ENCODE results near the gene KRAS.

Gene KRAS

GRCh38 chr12:25280082-25280481, 29.4 kb upstream of the KRAS start:
- no peak for FAIRE-seq
- TF ChIP-seq TAF1 (IDR thresholded peaks at IDR 0.05; ENCODE audit: low read depth, low read length) (no peak), POLR2A (IDR thresholded peaks at IDR 0.05; ENCODE audit: low read depth, low read length) (no peak), PAX5 (IDR thresholded peaks at IDR 0.05; ENCODE audit: insufficient read depth, low read length, severe bottlenecking) (no peak), SPI1 (IDR thresholded peaks at IDR 0.05; ENCODE audit: low read depth, low read length) (no peak), POLR2AphosphoS5 (IDR thresholded peaks at IDR 0.05; ENCODE audit: low read depth, low read length) (no peak), POU2F2 (IDR thresholded peaks at IDR 0.05; ENCODE audit: low read depth, low read length) (no peak)
- no peak for DNase-seq (ENCODE audit: insufficient read length, low spot score)

- TF ChIP-seq PAX5 (IDR thresholded peaks at IDR 0.05; ENCODE audit: insufficient read depth, low read length, severe bottlenecking) = no peak
- TF ChIP-seq SPI1 (IDR thresholded peaks at IDR 0.05; ENCODE audit: low read depth, low read length) = no peak
- DNase-seq (ENCODE audit: insufficient read length, low spot score) (no peak), FAIRE-seq (no peak)
Measured at GRCh38 chr12:25278269-25278668, 27.5 kb upstream of the KRAS start.

GRCh38 chr12:25276199-25276937, 25.6 kb upstream of the KRAS start:
- peak; percentile 5 for FAIRE-seq
- DNase-seq (ENCODE audit: insufficient read length, low spot score) = no peak
- TF ChIP-seq TAF1 (IDR thresholded peaks at IDR 0.05; ENCODE audit: low read depth, low read length) (no peak), POLR2AphosphoS5 (IDR thresholded peaks at IDR 0.05; ENCODE audit: low read depth, low read length) (no peak), POU2F2 (IDR thresholded peaks at IDR 0.05; ENCODE audit: low read depth, low read length) (no peak), PAX5 (IDR thresholded peaks at IDR 0.05; ENCODE audit: insufficient read depth, low read length, severe bottlenecking) (no peak), POLR2A (IDR thresholded peaks at IDR 0.05; ENCODE audit: low read depth, low read length) (no peak), SPI1 (IDR thresholded peaks at IDR 0.05; ENCODE audit: low read depth, low read length) (no peak)

GRCh38 chr12:25271486-25272098, 20.9 kb upstream of the KRAS start:
- FAIRE-seq (peak; percentile 66), DNase-seq (ENCODE audit: insufficient read length, low spot score) (no peak)
- no peak for TF ChIP-seq PAX5 (IDR thresholded peaks at IDR 0.05; ENCODE audit: insufficient read depth, low read length, severe bottlenecking)
- no peak for TF ChIP-seq SPI1 (IDR thresholded peaks at IDR 0.05; ENCODE audit: low read depth, low read length)
- TF ChIP-seq POU2F2 (IDR thresholded peaks at IDR 0.05; ENCODE audit: low read depth, low read length) = no peak
- TF ChIP-seq POLR2A (IDR thresholded peaks at IDR 0.05; ENCODE audit: low read depth, low read length) = no peak
- no peak for TF ChIP-seq POLR2AphosphoS5 (IDR thresholded peaks at IDR 0.05; ENCODE audit: low read depth, low read length)
- no peak for TF ChIP-seq TAF1 (IDR thresholded peaks at IDR 0.05; ENCODE audit: low read depth, low read length)

- no peak for DNase-seq (ENCODE audit: insufficient read length, low spot score)
- peak; percentile 81 for FAIRE-seq
Measured at GRCh38 chr12:25269701-25270100, 19.0 kb upstream of the KRAS start.

GRCh38 chr12:25266497-25266896, 15.8 kb upstream of the KRAS start:
- DNase-seq (ENCODE audit: insufficient read length, low spot score) (no peak), FAIRE-seq (no peak)
- TF ChIP-seq SPI1 (IDR thresholded peaks at IDR 0.05; ENCODE audit: low read depth, low read length) (no peak), POLR2A (IDR thresholded peaks at IDR 0.05; ENCODE audit: low read depth, low read length) (no peak), PAX5 (IDR thresholded peaks at IDR 0.05; ENCODE audit: insufficient read depth, low read length, severe bottlenecking) (no peak), TAF1 (IDR thresholded peaks at IDR 0.05; ENCODE audit: low read depth, low read length) (no peak), POU2F2 (IDR thresholded peaks at IDR 0.05; ENCODE audit: low read depth, low read length) (no peak), POLR2AphosphoS5 (IDR thresholded peaks at IDR 0.05; ENCODE audit: low read depth, low read length) (no peak)

More at GRCh38 chr12:25269701-25270100, 19.0 kb upstream of the KRAS start:
- TF ChIP-seq POLR2AphosphoS5 (IDR thresholded peaks at IDR 0.05; ENCODE audit: low read depth, low read length) (no peak), SPI1 (IDR thresholded peaks at IDR 0.05; ENCODE audit: low read depth, low read length) (peak; percentile 95), POLR2A (IDR thresholded peaks at IDR 0.05; ENCODE audit: low read depth, low read length) (no peak), POU2F2 (IDR thresholded peaks at IDR 0.05; ENCODE audit: low read depth, low read length) (no peak)

GRCh38 chr12:25264862-25265261, 14.1 kb upstream of the KRAS start:
- TF ChIP-seq TAF1 (IDR thresholded peaks at IDR 0.05; ENCODE audit: low read depth, low read length) (no peak), POLR2A (IDR thresholded peaks at IDR 0.05; ENCODE audit: low read depth, low read length) (no peak), POLR2AphosphoS5 (IDR thresholded peaks at IDR 0.05; ENCODE audit: low read depth, low read length) (no peak), SPI1 (IDR thresholded peaks at IDR 0.05; ENCODE audit: low read depth, low read length) (no peak), PAX5 (IDR thresholded peaks at IDR 0.05; ENCODE audit: insufficient read depth, low read length, severe bottlenecking) (no peak), POU2F2 (IDR thresholded peaks at IDR 0.05; ENCODE audit: low read depth, low read length) (no peak)
- no peak for FAIRE-seq
- no peak for DNase-seq (ENCODE audit: insufficient read length, low spot score)

- DNase-seq (ENCODE audit: insufficient read length, low spot score) = no peak
- FAIRE-seq = peak; percentile 43
- TF ChIP-seq POLR2AphosphoS5 (IDR thresholded peaks at IDR 0.05; ENCODE audit: low read depth, low read length) (no peak), TAF1 (IDR thresholded peaks at IDR 0.05; ENCODE audit: low read depth, low read length) (no peak), POU2F2 (IDR thresholded peaks at IDR 0.05; ENCODE audit: low read depth, low read length) (no peak), SPI1 (IDR thresholded peaks at IDR 0.05; ENCODE audit: low read depth, low read length) (no peak), POLR2A (IDR thresholded peaks at IDR 0.05; ENCODE audit: low read depth, low read length) (no peak), PAX5 (IDR thresholded peaks at IDR 0.05; ENCODE audit: insufficient read depth, low read length, severe bottlenecking) (no peak)
Measured at GRCh38 chr12:25264114-25264513, 13.4 kb upstream of the KRAS start.

GRCh38 chr12:25263594-25263993, 12.9 kb upstream of the KRAS start:
- no peak for FAIRE-seq
- TF ChIP-seq SPI1 (IDR thresholded peaks at IDR 0.05; ENCODE audit: low read depth, low read length) = peak; percentile 80
- no peak for TF ChIP-seq POLR2AphosphoS5 (IDR thresholded peaks at IDR 0.05; ENCODE audit: low read depth, low read length)
- DNase-seq (ENCODE audit: insufficient read length, low spot score) = no peak

All from GM12891 (cell line).